DND-41 (cell line): ENCODE data around the gene ITIH1.

Experiments used
- ATAC-seq: fragments of 200-7000 bp; cut with Tn5 transposase; 3 replicates; pipeline ENCODE4 v1.9.1; 2021; ENCODE audit warnings: low read depth; ENCODE audit not compliant: insufficient read depth
- DNase-seq: peaks from one replicate; pipeline ENCODE4 v3.0.0-alpha.2; 2020
- H2AFZ ChIP-seq: 2 replicates; pipeline ENCODE4 v1.6.0; 2012; ENCODE audit warnings: low read depth, low read length
- H3K27ac ChIP-seq: 2 replicates; pipeline ENCODE4 v1.5.1; 2012; ENCODE audit warnings: low read length, inconsistent platforms
- H3K27me3 ChIP-seq: fragments of 200-600 bp; sonication (generic); 2 replicates; pipeline ENCODE4 v1.6.0; 2012; ENCODE audit warnings: low read length, mild to moderate bottlenecking, inconsistent platforms; ENCODE audit not compliant: insufficient read depth, poor library complexity
- H3K36me3 ChIP-seq: 2 replicates; pipeline ENCODE4 v1.5.1; 2012; ENCODE audit warnings: low read length, inconsistent platforms; ENCODE audit not compliant: insufficient read depth
- H3K4me1 ChIP-seq: 2 replicates; pipeline ENCODE4 v1.5.1; 2012; ENCODE audit warnings: mild to moderate bottlenecking, low read length; ENCODE audit not compliant: insufficient read depth
- H3K4me2 ChIP-seq: 2 replicates; pipeline ENCODE4 v1.6.0; 2012; ENCODE audit warnings: mild to moderate bottlenecking, moderate library complexity, low read length, inconsistent platforms; ENCODE audit not compliant: insufficient read depth
- H3K4me3 ChIP-seq, 2 experiments: fragments of 200-600 bp in 1 of 2; shearing (Covaris generic) in 1 of 2; 2 replicates each; pipeline ENCODE4 v1.5.1; 2012 to 2016; ENCODE audit warnings: inconsistent platforms in 2 of 2, low read length in 2 of 2, mild to moderate bottlenecking in 2 of 2, low read depth in 1 of 2, moderate library complexity in 1 of 2
- H3K79me2 ChIP-seq: 2 replicates; pipeline ENCODE4 v1.6.0; 2012; ENCODE audit warnings: low read length, inconsistent platforms; ENCODE audit not compliant: insufficient read depth
- H3K9ac ChIP-seq: 2 replicates; pipeline ENCODE4 v1.6.0; 2012; ENCODE audit warnings: low read depth, mild to moderate bottlenecking, inconsistent platforms, low read length, moderate library complexity
- H3K9me3 ChIP-seq: 2 replicates; pipeline ENCODE4 v1.5.1; 2012; ENCODE audit warnings: low read length, moderate library complexity, mild to moderate bottlenecking, inconsistent platforms; ENCODE audit not compliant: insufficient read depth, severe bottlenecking
- H4K20me1 ChIP-seq: 2 replicates; pipeline ENCODE4 v1.6.0; 2012; ENCODE audit warnings: low read length; ENCODE audit not compliant: insufficient read depth
- CTCF ChIP-seq: IDR thresholded peaks from 2 replicates; pipeline ENCODE4 v1.5.1; 2012; ENCODE audit warnings: borderline replicate concordance, low read length, moderate library complexity, mild to moderate bottlenecking; ENCODE audit not compliant: poor library complexity, severe bottlenecking; ENCODE audit errors: extremely low read depth
- EZH2 ChIP-seq: IDR thresholded peaks from 3 replicates; pipeline ENCODE4 v1.6.1; 2012; ENCODE audit warnings: borderline replicate concordance, low read depth, mild to moderate bottlenecking, moderate library complexity, low read length, inconsistent platforms; ENCODE audit not compliant: severe bottlenecking

The ITIH1 gene

GRCh38 chr3:52742418-52743041 is 34.9 kb upstream of the ITIH1 start:
- ATAC-seq = peak; percentile 66

GRCh38 chr3:52743152-52743551 is 34.2 kb upstream of the ITIH1 start:
- DNase-seq = no peak
- H3K4me1 ChIP-seq = no peaks in the 10 kb centered on the region
- no peaks in the 10 kb centered on the region for H3K79me2 ChIP-seq
- no peaks in the 10 kb centered on the region for H4K20me1 ChIP-seq
- H3K27ac ChIP-seq = no peak overlapping the region
- H3K4me3 ChIP-seq = no peak overlapping the region
- no peaks in the 10 kb centered on the region for H3K27me3 ChIP-seq
- no peak overlapping the region for H3K4me2 ChIP-seq
- H3K36me3 ChIP-seq = peaks cover 75% of the 10 kb centered on the region
- H2AFZ ChIP-seq = no peak overlapping the region
- no peak overlapping the region for H3K9ac ChIP-seq
- no peak for TF ChIP-seq EZH2
- no peak for TF ChIP-seq CTCF
- H3K9me3 ChIP-seq = no peaks in the 10 kb centered on the region
- no peak for ATAC-seq

More at GRCh38 chr3:52742418-52743041, 34.9 kb upstream of the ITIH1 start:
- no peak for DNase-seq
- no peak for TF ChIP-seq EZH2
- peak; percentile 72 for TF ChIP-seq CTCF
- Histone ChIP-seq H3K9ac (no peak overlapping the region), H3K27me3 (no peaks in the 10 kb centered on the region), H3K4me3 (no peak overlapping the region), H3K4me1 (no peaks in the 10 kb centered on the region), H3K9me3 (no peaks in the 10 kb centered on the region), H3K36me3 (peaks cover 77% of the 10 kb centered on the region), H3K27ac (no peak overlapping the region), H2AFZ (no peak overlapping the region), H3K4me2 (no peak overlapping the region), H4K20me1 (no peaks in the 10 kb centered on the region), H3K79me2 (no peaks in the 10 kb centered on the region)

GRCh38 chr3:52743721-52744120 is 33.7 kb upstream of the ITIH1 start:
- H3K79me2 ChIP-seq = no peaks in the 10 kb centered on the region
- no peak overlapping the region for H3K27ac ChIP-seq
- H3K9me3 ChIP-seq = no peaks in the 10 kb centered on the region
- H4K20me1 ChIP-seq = no peaks in the 10 kb centered on the region
- H2AFZ ChIP-seq = no peak overlapping the region
- H3K27me3 ChIP-seq = no peaks in the 10 kb centered on the region
- H3K9ac ChIP-seq = no peak overlapping the region
- DNase-seq = no peak
- peaks cover 75% of the 10 kb centered on the region for H3K36me3 ChIP-seq
- no peak for ATAC-seq
- H3K4me2 ChIP-seq = no peak overlapping the region
- H3K4me1 ChIP-seq = no peaks in the 10 kb centered on the region
- TF ChIP-seq CTCF = no peak
- no peak for TF ChIP-seq EZH2
- no peak overlapping the region for H3K4me3 ChIP-seq
